ENCODE measurements around the gene KCNA4.
"Not testable (repeated sequence)": the region's sequence is repeated elsewhere in the genome, so short reads cannot be mapped to it uniquely, and the experiment has no call there.

Gene KCNA4

DNA sequence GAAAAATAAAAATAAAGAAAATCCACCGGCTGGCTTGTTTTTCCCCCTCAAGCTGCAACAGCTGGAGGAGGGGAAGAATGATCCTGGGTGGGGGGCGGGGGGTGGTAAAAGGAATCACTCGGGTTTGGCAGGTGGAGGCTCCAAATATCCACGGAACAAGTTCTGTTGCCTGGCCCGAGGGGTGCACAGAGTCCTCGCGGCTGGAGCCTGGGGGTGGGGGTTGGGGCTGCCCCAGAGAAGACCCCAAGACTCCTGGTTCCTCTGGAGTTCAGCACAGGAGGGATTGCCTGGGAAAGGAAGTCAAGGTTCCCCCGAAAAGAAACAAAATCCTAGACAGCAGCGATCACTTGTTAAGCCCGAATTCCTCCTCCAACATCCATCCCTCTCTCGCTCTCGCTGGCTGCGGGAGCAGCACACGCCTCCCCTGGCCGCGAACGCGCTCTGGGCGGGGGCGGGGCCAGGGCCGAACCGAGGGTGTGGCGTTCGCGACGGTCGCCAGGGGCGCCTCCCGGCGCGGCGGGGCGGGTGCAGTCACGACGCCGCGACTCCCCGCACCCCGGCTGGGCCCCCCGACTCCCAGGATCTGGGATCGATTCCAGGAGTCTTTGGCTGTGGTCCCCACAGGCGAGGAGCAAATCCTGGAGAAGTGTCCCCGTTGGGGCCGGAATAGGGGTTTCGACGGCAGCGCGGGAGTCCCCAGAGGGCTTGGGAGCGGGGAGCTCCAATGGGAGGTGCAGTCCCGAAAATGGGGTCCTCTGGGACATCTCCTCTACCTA, at the start of gene KCNA4:
KCNA4 (minus strand) TSS at position 443 of the 776 bp plus-strand sequence. CDS start 4,352 bp downstream, outside the sequence.
- no peak for DNase-seq

GRCh38 chr11:30062103-30062502, 45.3 kb upstream of the KCNA4 start:
- DNase-seq: no peak

DNA sequence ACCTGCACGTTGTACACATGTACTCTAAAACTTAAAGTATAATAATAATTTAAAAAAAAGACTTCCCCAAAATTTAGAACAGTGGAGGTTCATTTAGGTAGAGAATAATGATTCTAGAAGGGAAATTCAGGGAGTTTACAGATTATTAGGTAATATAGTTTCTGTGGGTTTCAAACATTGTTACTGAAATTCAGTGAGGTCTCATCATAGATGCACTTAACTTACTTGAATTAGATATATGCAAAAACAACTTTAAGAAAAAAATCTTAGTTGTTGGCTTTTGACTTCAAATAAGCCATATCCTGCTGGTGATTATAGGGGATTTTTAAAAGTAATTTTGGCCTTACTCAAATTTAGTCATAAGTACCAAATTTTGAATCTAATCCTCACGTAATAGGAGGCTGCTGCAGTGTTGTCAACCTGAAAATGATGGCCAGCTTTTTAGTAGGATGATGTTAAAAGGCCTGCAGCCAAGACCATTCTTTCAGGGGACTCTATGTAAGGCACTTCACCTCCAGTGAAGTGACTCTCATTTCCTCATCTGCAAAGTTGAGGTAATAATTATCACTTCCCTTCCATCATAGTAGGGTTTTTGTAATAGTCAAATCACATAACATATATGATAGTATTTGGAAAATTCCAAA, 42.5 kb upstream of the KCNA4 start:
- no peak for DNase-seq

GRCh38 chr11:30049214-30049613, 32.4 kb upstream of the KCNA4 start:
- DNase-seq: no peak

DNA sequence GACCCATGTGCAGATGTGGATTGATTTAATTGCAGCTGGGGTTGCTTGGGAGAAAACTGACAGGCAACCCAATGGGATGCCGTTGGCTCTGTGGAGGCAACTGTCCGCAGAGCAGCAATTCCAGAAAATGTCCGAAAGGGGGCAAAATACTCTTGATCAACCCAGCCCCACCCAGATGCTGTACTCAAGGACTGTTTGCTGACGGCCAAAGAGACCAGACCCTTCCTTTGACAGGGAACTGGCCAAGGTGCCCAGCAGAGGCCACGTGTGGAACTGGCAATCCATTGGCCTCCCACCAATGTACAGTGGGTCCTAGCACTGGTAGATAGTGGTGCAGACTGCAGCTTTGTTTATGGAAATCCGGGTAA, 29.7 kb upstream of the KCNA4 start:
- DNase-seq: no peak

GRCh38 chr11:30045921-30046577, 29.2 kb upstream of the KCNA4 start:
- DNase-seq: no peak

GRCh38 chr11:30045144-30045543, 28.3 kb upstream of the KCNA4 start:
- DNase-seq: no peak

DNA sequence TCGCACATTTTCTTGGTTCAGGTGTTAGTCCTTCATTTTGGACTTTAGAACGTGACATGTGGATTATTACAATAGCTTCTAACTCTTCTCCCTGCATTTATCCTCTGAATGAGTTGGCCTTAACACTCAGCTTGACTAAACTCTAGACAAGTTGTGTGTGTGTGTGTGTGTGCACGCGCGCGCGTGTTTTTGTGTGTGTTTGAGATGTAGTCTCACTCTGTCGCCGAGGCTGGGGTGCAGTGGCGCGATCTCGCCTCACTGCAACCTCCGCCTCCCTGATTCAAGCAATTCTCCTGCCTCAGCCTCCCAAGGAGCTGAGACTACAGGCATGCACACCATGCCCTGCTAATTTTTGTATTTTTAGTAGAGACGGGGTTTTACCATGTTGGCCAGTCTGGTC, 24.3 kb upstream of the KCNA4 start:
- no peak for DNase-seq

GRCh38 chr11:30034746-30035145, 17.9 kb upstream of the KCNA4 start:
- DNase-seq: not testable (repeated sequence)

DNA sequence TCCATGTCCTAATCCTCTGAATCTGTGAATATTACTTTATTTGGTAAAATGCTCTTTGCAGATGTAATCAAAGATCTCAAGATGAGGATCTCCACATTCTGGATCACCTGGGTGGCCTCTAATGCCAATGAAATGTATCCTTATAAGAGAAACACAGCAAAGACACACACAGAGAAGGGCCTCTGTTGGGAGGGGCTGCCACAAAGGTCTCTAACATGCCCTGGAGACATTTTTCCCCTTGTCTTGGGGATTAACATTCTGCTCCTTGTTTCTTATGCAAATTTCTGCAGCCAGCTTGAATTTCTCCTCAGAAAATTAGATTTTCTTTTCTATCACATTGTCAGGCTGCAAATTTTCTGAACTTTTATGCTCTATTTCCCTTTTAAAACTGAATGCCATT, 17.3 kb upstream of the KCNA4 start:
- not testable (repeated sequence) for DNase-seq

DNA sequence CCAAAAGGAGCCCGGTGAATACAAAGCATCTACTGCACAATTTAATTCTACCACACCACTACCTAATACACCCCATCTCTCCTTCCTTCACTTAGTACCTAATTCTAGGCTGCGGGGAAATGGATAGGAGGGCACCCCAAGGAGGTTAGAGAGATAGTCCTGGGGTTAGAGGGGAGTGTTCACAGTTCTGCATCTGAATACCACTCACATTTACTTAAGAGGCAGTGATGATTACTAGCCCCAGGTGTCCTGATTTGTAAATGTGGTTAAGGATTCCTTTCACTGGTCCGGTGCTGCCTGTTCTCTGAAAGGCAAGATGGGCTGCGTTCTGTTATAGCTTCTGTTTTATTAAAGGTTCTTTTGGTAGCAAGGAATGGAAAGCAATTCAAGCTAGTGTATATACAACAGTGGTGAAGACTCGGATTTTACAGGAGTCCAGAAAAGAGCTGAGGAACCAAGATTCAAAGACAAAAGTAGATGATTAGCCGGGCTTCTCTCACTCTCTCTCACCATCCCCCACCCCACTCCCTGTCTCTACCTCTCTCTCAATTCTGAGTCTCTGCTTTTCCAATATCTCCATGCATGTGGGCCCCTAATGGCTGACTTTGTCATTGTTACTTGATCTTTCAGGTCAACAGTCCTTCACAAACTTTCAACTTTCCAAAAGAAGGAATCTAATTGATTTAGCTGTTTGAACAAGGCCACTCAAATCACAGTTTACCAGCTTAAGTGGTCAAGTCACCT, 8.7 kb upstream of the KCNA4 start:
- DNase-seq: no peak

DNA sequence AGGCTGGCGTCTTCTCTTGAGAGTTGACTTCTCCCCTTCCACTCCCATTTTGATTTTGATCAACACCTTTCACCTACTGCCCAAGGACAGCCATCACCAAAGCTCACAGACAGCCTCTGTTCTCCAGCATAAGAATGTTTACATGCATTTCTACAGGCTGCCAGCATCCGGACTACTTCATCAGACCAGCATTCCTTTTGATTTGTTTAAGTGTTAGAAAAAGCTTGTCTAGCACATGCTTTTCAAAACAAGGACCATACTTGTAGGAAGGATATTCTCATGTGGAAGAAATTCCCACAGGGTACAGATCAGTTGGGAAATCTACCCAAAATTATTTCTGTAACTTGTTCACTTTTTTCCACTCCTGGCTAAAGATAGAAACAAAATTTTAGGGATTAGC, 6.2 kb upstream of the KCNA4 start:
- no peak for DNase-seq

- DNase-seq: no peak
These were observed 2.7 kb upstream of the KCNA4 start for GRCh38 chr11:30019481-30019880.

- no peak for DNase-seq
These were observed 1.7 kb upstream of the KCNA4 start for GRCh38 chr11:30018495-30018894.

DNA sequence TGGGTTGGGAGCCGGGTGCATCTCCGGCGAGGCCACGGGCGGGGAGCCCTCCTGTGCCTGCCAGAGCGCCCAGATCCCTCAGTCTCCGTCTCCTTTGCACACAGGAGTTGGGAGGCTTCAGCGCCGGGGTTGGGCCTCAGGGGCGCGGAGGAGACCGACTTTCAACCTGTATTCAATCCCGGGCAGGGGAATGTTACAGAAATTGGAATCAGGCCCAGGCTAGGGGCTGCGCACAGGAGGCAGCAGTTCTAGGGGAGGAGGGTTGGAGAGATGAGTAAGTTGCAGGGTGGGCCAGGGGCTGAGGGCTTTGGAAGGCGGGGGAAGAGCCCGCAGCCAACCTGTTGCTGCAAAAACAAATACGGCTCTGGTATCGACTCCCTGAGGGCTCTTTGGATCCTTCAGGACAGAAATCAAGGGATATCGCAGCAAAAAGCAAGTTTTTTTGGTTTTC, 640 bp upstream of the KCNA4 start:
- DNase-seq: no peak

DNA sequence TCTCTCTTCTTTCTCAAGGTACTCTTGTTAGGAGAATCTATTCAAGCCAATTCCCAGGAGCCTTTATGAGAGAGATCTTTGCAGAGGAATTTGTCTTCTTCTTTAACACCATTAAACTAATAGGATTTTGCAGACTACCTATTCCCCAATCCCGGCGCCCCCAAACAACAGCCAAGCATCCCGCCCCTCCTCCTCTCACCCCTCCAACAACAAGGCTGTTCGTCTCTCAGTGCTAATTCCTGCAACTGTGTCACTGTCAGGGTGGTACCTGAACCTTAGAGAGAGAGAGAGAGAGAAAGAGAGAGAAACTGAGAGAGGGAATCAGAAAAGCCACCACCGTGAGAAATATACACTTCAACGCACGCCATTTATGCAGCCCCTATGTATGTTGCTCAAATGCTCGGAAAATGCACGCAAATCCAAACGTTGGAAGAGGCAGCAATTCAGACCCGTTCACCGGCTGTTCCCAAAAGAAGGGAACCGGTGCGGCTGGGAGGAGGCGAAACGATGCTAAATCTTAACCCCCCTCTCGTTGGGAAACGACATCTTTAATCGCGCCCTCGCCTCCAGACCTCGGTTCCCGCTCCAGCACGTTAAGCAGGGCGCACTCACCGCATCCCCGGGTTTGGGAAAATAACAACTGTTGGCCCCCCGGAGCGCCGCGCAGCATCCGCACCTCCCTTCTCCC, 961 bp downstream of the KCNA4 start:
- DNase-seq: no peak

DNA sequence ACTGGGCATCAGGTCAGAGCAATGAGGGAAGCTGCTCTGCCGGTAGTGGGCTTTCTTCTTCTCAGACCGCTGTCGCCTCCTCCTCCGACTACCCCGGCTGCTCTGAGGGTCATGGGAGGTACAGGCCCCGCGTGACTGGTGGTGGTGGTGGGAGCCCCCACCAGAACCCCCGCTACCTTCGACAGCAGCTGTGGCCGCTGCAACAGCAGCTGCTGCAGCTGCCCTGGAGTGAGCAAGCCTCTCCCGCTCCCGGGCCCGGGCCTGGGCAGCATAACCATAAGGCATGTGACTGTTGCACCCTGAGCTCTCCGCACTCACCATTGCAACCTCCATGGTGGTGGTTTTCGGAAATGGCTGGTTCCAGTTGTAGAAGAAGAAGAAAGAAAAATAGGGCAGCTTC, 4.5 kb downstream of the KCNA4 start:
- no peak for DNase-seq

DNA sequence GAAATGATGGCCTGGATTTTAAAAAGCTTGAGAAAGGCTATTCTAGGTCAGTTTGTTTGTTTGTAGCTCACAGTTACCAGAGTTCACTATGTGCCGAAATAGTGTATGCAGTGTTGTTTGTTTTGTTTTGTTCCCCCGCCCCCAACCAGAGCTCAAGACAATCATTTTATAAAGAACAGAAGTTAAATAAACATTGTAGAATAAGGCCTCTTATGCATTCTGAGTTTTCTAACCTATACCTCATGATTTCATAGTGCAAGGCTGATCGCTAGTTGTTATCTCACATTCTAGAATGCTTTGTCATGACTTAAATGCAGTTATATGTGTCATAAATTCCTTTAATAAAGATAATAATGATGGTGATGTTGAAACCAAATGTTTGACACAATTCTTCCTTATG, 7.8 kb downstream of the KCNA4 start:
- DNase-seq: no peak

DNA sequence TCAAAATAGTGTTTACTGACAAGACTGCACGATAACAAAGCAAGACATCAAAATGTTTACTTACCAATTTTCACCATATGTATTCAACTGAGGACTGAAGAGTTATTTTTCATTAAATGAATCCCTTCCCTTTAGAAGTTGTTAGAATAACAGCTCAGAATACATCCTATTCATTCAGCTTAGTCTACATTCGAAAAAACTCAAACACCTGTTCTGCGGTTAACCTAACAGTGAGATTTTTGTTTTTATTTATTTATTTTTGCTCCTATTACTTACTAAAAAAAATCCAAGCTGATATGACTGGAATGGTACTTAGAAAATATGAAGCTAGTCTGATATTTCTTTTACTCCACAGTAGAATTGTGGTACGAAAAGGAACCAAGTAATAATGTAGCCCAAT, 10.0 kb downstream of the KCNA4 start:
- DNase-seq: no peak

- no peak for DNase-seq
These were observed 14.6 kb downstream of the KCNA4 start for GRCh38 chr11:30002157-30002785.

DNA sequence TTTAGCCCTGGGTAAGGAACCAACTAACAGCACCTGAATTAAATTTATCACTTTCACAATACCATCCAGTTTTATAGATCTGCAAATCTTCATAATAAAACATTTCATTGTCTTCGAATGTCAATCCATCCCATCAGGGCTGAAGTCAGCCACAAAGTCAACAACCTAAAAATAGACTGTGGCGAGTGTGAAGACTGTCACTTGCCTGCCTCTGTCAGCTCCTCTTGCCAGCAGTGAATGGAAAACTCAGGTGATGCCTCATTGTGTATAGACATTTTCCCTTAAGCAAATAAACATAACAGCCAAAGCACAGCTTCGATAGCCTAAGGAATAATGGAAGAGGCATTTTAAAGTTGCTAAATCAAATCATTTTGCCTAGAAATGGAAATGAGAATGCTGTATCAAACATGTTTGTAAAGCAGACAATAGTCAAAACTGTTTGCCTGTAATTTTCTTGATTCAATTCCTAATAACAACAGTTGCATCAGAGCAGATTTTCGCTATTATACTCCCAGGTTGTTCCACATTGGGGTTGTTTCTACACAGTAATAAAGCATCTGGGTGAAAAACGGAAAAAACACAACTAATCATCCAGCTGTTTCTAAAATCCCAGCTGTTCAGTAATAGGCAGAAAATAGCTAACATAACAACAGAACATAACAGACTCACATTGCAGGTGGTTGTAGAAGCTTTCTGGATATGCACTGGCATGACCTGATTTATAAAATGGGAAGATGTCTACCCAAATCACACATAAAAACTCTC, 15.7 kb downstream of the KCNA4 start:
- DNase-seq: no peak
